Breast epithelium (tissue), 3 donors: Measurements from ENCODE around the gene USP10.

ENCODE experiments used
- POLR2A ChIP-seq: fragments of 450-650 bp; IDR thresholded peaks from one replicate; pipeline ENCODE4 v1.6.1; 2016; ENCODE audit warnings: antibody characterized with exemption, mild to moderate bottlenecking, moderate library complexity
- TF ChIP-seq, protein P1 (sequence below), 3 donors: fragments of 450-650 bp; IDR thresholded peaks; one replicate each; pipeline ENCODE4 v1.5.1; 2016 to 2017; ENCODE audit warnings: antibody characterized with exemption in 3 of 3, mild to moderate bottlenecking in 3 of 3, moderate library complexity in 3 of 3

DNA sequence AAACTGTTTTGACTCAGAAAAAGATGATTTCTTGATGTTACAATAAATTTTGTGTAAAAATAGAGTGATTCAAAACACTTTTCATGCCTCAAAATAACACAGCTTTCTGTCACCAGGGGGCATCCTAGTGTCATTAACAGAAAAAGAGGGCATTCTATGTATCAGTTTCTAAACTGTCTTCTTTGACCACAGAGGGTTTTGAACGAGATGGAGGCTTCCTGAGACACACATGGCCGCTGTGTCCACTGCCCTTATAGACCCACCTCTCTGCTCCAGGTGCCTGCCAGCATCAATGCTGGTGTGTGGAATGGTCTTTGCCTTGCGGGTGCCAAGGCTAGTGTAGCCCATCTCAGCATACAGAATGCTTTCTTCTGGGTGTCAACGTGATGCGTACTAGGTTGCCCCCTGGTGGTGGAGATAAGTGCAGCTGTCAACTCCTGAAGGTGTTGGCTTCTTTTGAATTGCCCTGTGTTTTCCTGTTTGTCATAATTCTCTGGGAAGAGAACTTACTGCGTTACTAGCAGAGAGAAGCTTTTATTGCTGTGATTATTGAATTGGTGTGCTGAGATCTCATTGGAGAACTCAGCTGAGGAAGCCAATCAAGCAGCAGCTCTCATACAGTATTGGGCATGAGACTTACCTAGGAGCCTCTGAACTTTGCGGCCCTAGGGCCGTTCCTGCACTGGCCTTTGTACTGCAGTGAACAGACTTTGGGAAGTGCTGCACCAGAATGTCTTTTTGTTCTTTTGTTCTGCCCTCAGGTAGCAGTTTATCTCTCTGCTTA, 38.6 kb downstream of the USP10 start:
- no peak for TF ChIP-seq POLR2A
- TF ChIP-seq, protein P1, sequence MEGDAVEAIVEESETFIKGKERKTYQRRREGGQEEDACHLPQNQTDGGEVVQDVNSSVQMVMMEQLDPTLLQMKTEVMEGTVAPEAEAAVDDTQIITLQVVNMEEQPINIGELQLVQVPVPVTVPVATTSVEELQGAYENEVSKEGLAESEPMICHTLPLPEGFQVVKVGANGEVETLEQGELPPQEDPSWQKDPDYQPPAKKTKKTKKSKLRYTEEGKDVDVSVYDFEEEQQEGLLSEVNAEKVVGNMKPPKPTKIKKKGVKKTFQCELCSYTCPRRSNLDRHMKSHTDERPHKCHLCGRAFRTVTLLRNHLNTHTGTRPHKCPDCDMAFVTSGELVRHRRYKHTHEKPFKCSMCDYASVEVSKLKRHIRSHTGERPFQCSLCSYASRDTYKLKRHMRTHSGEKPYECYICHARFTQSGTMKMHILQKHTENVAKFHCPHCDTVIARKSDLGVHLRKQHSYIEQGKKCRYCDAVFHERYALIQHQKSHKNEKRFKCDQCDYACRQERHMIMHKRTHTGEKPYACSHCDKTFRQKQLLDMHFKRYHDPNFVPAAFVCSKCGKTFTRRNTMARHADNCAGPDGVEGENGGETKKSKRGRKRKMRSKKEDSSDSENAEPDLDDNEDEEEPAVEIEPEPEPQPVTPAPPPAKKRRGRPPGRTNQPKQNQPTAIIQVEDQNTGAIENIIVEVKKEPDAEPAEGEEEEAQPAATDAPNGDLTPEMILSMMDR (IDR thresholded peaks at IDR 0.05): peak; percentile 65 to 80 (median 75)
